ENCODE measurements around the gene PRRT1.
"Not testable (repeated sequence)": the region's sequence is repeated elsewhere in the genome, so short reads cannot be mapped to it uniquely, and the experiment has no call there.

The PRRT1 gene

DNA sequence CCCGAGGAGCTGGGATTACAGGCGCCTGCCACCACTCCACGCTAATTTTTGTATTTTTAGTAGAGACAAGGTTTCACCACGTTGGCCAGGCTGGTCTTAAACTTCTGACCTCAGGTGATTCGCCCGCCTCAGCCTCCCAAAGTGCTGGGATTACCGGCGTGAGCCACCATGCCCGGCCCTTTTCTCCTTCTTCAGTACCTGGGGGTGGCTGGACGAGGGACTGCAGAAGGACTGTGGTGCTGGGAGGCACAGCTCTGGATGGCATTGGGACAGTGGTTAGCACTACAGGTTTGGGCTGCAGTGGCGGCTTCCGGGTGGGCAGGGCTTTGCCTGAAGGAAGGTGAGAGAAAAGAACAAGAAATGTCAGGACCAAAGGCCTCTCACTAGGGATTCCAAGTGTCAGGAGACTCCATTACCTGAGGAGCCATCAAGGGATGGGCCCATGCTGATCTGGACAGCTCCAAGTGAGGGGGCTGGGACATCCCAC is 31.1 kb downstream of the PRRT1 start:
- no peak for DNase-seq (ENCODE audit: low spot score)

DNA sequence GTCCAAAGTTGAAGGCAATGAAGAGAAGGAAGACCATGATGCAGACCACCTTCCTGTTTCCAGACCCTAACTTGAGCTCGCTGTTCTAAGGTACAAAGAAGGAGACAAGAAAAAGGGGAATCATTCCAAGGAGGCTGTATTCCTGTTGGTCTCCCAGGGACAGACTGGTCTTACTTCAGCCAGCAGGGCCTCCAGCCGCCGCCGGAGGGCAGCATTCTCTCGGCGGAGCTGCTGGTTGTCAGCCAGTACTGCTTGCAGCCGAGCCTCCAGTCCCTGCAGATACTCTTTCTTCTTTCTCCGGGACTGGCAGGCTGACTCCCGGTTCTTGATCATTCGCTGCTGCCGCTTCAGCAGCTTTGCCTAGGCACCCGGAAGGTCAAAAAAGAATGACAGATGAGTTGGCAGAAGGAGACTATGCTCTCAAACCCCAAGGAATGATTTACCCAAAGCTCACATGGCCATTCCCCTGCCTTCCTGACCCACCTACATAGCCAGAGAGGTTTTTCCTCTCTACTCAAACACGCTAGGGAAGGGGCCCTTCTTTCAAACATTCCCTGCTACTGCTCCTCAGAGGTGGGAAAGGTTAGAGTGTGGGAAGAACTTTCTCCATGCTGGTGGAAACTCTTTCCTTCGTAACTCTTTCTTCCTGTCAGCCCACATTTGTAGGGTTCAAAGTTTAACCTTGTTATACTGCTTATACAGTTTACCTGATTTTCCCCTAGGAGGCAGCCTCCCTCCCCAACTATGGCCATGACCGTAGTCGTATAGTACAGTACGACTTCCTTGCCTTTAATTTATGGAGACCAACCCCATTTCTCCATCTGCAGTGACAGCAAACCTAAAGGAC is 32.7 kb downstream of the PRRT1 start:
- DNase-seq (ENCODE audit: low spot score), result peak; percentile 64

DNA sequence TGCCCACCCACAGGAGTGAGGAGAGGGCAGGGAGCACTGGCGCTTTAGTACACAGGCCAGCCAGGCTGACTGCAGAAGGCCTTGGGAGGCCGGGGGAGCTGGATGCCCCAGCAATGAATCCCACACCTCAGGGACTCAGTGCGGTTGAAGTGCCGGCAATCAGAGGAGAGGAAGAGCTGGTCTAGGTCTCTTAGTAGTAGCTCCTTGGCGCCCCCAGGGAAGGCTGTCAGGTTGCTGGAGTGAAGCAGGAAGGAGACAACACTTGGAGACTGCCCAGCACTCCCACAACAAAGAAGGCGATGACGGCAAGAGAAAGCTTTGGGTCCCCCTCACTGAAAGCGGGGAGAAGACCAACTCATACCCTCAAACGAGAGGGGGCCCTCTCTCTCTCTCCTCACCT is 34.3 kb downstream of the PRRT1 start:
- no peak for DNase-seq (ENCODE audit: low spot score)

DNA sequence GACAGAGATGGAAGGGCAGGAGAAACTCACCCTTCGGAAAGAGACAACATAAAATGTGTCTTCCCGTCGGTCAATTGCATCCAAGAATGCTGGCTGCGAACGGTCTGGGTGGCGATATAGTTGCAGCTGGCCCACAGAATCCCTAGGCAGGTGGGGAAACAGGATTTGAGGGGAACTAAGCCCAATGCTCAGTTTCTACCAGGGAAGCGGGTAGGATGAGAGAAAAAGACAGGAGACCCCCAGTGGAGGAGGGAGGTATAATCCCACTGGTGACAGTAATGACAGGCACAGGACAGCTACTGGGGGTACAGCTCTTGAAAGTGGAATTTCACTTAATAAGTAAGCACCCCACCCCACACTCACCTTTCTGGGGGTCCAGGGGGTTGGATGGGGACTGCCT is 35.1 kb downstream of the PRRT1 start:
- no peak for DNase-seq (ENCODE audit: low spot score)

DNA sequence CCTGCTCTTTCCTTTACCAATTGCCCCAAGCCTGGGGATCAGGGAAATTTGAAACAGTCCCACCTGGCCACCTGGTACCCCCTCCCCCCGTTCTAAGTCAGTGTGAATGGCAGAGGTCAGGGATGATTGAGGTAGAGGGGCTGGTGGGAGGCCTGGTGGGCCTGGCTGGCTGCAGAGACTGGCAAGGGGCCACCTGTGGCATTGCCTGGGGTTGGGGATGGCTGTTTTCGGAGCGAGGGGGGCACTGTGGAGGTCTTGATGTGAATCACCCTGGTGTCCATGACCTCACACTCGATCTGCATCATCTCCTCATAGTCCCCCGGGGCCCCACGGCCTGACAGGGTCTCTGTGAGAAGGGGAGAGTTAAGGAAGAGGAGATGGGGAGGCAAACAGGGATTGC is 36.1 kb downstream of the PRRT1 start:
- no peak for DNase-seq (ENCODE audit: low spot score)

DNA sequence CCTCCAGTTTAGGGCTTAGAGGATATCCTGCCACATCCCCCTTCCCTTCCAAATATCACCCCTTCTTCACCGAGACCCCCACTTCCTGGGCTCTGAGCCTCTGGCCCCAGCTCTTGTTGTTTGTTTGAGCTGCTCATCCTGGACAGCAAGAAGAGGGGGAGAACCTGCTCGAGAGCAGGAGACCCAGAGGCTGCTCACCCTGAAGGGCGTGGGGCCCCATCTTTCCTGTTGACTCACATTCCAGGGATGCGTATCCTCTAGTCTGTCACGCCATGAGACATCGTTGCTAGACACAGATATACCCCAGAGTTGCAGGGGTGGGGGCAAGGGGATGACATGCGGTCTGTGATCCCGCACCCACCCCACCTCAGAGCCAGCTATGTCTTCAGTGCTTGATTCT is 36.9 kb downstream of the PRRT1 start:
- no peak for DNase-seq (ENCODE audit: low spot score)

DNA sequence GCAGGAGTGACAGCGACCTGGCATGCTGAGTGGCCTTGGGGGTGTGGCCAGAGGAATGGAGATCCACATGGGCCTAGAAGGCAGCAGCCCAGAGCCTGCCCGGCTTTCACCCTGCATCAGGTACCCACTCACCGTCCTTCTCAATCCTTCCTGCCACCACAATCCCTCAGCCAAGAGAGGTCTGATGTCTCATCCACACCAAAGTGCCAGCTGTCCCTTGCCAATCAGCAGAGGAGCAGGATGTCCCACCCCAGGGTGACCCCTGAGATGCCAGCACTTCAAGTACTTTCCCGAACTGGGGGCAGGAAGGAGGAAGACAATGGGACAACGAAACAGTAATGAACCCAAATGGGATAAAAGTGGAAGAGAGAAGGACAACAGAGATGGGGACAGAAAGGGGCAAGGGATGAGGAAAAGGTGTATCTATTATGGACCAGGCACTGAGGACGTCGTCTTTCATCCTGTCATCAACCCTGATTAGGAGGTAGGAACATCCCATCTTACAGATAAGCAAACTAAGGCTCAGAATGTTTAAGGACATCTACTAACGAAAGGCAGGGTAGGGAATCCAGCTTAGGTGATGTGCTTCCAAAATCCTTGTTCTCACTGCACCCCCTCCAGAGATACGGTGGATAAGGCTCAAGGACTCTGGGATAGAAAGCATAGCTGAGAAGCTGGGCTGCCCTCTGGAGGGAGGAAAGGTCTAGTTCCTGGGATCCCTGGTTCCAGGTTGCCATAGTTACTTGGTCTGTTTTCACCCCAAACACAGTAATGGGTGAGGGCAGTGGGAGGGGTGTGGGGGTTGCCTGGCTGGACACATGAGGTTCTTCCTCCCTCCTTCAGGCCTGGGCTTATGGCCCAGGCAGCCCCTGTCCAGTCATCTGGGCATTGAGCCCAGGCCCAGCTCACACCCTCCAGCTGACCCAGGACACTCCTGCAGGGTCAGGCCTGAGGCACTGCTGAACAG is 38.1 kb downstream of the PRRT1 start:
- DNase-seq (ENCODE audit: low spot score), result no peak

DNA sequence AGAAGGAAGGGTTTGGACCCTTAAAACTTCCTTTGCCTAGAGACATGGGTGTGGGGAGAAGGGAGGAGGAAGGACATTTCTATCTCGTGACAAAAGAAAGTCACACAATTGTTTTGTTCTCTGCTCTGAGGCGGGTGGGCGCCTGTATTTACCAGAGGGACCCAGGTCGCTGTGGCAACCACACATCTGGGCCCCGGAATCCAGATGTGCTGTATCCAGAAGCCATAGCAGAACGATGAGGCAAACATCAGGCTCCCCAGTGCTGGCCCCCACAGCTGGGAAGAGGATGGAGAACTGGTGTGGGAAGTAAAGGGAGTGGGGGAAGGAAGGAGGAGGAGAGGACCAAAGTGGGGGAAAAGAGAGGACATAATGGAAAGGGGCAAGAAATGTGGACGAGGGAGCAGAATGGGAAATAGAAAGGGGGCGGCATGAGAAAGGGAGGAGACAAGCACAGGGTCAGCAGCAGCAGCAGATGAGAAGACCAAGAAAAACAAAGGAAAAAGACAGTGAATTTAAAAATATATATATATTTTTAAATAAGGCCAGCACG is 39.2 kb downstream of the PRRT1 start:
- no peak for DNase-seq (ENCODE audit: low spot score)

DNA sequence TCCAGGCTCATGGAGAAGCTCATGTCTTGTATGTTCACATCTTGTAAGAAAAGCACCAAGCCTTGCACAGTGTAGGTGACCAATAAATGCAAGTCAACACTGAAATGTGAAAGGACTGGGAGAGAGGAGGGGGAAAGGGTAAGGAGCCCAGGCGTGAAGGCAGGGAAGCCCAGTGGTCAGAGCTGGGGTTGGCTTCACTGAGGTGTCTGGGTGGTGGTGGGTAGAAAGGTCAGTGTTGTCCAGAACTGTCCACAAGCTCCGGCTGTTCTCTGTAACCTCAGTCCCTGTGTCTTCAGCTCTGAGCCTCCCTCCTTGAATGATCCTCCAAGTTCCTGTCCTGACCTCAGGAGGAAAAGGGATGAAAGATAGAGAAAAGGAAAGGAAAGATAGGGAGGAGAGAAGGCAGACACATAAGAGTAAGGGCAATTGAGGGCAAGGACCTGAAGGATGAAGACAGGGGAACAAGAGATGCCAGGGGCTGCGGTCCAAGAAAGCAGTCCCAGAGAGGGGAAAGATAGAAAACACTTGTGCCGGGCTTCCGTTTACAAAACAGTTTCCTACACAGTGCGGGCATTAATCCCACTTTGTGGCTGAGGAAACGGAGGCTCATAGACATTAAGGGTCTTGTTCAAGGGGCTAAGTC is 40.2 kb downstream of the PRRT1 start:
- no peak for DNase-seq (ENCODE audit: low spot score)

DNA sequence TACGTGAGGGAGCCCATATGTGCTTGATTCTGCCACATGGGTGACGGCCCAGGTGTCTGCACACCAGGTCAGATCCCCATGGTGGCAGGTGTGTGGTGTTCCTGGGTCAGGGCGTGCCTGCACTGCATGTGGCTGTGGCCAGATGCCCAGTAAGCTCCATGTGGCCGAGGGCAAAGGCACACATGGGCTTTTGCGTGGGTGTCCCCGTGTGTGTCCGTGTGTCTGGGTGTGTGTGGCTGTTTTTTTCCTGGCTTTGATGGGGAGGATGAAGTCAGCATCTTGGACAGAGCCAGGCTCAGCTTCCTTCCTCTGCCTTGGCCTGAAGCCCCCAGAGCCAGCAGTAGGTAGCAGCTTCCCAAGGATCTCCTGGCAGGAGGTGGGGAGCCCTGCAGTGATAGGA is 41.1 kb downstream of the PRRT1 start:
- DNase-seq (ENCODE audit: low spot score), result no peak

DNA sequence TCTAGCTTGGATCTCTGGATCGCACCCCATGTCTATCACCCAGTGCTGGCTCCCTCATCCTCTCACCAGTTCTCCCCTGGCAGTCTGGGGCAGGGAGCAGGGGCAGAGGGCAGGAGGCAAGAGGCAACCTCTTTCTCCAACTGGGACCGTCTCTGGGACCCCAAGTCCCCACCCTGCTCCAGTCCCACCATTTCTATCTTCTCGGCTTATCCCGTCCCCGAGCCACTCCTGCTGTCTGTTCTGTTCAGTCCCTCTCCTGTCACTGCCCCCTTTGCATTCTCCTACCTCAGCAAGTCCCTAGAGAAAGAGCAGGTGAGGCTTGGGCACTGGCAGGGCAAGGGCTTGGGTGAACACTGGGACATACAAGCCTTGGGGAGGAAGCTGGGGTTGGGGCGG is 42.0 kb downstream of the PRRT1 start:
- DNase-seq (ENCODE audit: low spot score), result no peak

DNA sequence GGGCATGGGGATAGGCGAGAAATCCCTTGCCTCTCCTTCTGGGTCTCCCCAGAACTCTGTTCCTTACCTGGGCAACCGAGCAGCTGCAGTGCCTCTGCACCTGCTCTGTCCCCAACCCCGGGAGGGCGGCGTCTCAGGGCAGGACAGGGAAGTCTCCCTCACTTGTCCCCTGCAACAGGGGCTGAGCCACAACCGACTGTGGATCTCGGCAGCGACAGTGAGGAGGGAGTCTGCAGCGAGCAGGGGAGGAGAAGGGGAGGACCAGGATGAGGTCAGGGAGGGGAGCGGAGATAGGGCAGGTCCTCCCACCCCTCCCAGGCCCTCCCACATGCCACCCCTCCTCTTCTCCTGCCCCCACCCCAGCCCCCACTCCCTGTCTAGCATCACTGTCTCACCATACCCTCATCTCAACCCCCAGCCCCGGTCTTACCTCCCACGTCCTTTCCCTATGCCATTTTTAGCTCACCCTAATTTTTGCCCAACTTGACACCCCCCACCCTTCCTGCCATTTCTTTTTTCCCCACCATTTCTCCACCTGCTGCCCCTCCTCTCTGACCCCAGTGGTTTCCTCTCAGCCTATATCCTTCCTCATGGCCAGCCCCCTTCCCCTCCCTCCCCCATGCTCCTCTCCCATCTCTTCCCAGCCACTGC is 42.5 kb downstream of the PRRT1 start, which contains the start of gene TNXB:
TSS of gene TNXB (minus strand) at position 225 of the 651 bp plus-strand sequence. CDS start 11,140 bp downstream, outside the sequence.
- DNase-seq (ENCODE audit: low spot score), result no peak

DNA sequence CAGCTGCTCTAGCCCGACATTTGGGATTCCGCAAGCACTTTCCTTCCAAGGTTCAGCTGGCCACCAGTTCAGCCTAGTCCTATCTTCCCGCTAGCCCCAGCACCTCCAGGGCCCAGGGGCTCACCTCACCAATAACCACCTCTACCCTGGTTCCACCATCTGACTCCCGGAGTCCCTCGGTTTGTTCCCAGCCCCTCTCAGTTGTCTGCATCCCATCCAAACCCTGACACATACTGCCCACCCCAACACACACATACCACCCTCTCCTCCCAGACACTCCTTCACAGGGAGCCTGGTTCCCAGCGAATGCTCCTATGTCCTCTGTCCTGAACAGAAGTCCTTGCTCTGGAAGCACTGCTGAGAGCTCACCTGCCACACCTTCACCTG is 43.0 kb downstream of the PRRT1 start:
- DNase-seq (ENCODE audit: low spot score), result no peak

DNA sequence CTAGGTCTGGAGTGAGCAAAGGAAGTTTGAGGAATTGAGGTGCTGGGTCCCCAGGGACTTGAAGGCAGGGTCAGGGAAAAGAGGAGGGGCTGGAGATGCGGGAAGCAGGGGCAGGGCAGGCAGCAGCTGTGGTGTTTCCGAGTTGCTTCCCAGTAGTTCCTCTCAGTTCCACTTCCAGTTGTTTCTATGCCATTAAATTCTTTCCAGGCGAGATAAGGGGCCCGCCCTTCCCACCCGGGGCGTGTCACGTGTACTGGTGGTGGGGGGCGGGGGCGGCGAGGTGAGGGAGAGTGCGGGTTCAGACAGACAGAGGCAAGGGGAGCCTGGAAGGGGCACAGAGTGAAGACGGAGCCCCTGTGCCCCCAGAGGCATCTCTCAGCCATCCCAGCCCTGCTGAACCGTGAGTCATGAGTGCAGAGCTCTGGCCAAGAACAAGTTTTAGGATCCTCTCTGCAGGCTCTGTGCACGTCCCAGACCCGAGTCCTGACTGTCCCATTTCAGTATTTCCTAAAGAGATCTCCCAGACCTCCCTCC is 43.6 kb downstream of the PRRT1 start:
- no peak for DNase-seq (ENCODE audit: low spot score)

DNA sequence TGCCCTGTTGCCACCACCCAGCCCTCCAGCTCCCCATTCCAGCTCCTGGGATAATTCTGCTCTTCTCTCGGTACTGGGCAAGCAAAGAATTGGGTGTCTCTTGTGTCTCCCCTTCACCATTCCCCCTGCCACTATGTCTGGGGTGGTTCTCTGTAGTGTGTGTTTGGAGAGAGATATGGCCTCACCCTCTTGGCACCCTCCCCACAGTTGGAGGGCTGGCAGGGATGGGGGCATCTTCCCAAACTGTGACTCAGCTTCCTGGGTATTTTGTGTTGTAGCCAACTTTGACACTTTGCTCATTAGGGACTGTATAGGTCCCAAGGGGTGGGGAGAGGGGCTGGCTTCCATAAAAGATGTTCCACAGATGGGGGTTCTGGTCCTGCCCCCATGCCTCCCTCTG is 44.3 kb downstream of the PRRT1 start:
- no peak for DNase-seq (ENCODE audit: low spot score)

DNA sequence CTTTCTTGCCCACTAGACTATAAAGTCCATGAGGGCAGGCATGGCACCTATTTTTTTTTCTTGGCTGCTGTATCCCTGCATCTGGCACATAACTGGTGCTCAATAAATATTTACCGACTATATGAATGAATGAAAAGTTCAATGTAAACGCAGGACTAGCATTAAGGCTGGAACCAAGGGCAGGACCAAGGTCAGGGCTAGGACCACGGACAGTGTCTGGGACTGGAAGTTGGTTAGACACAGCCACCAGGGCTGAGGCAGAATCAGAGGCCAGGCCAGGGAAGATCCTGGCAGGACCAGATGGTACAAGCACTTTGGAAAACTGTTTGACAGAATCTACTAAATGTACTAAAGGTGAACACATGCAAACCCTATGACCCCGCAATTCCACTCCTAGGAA is 46.3 kb downstream of the PRRT1 start:
- DNase-seq (ENCODE audit: low spot score), result no peak

DNA sequence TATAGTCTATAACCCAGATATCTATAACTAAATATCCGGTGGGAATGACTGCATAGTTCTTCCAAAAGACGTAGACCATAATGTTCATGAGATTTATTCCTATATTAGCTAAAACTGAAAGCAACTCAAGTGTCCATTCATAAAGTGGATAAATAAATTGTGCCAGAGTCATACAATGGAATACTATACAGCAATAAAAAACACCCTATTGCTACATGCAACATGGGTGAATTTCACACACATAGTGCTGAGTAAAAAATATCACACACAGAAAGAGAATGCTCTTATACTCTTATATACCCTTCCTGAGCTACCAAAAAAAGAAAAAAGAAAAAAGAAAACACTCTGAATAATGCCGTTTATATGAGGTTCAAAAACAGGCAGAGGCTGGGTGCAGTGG is 49.5 kb downstream of the PRRT1 start:
- no peak for DNase-seq (ENCODE audit: low spot score)

DNA sequence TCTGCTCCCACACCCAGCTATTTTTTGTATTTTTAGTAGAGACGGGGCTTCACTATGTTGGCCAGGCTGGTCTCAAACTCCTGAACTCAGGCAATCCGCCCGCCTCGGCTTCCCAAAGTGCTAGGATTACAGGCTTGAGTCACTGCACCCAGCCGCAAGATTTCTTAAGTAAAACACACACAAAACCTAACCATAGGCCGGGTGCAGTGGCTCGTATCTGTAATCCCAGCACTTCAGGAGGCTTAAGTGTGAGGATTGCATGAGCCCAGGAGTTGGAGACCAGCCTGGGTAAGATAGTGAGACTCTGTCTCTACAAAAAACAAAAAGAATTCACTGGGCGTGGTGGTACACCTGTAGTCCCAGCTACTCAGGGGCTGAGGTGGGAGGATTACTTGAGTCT is 51.5 kb downstream of the PRRT1 start:
- not testable (repeated sequence) for DNase-seq (ENCODE audit: low spot score)

Data from CD4-positive, alpha-beta T cell treated with Interleukin-2 at 100 ng/mL for 4 hours (primary cell).